HG03575 (cell line): ENCODE measurements around the gene SELENOF.
"Not testable (repeated sequence)": the region's sequence is repeated elsewhere in the genome, so short reads cannot be mapped to it uniquely, and the experiment has no call there.

ENCODE experiments used
- ATAC-seq: cut with Tn5 transposase; IDR thresholded peaks from one replicate; pipeline ENCODE4 v1.9.1; 2021; ENCODE audit not compliant: unreplicated experiment, insufficient number of reproducible peaks, low FRiP score; ENCODE audit errors: extremely low read depth

The SELENOF gene

GRCh38 chr1:86924324-86924960 is 10.5 kb upstream of the SELENOF start:
- no peak for ATAC-seq

GRCh38 chr1:86922445-86922844 is 8.5 kb upstream of the SELENOF start:
- ATAC-seq, result no peak

- no peak for ATAC-seq
Observed at GRCh38 chr1:86916752-86917151, 2.8 kb upstream of the SELENOF start.

- no peak for ATAC-seq
Observed at GRCh38 chr1:86915737-86916235, 1.9 kb upstream of the SELENOF start.

GRCh38 chr1:86914998-86915736 is 1.2 kb upstream of the SELENOF start:
- ATAC-seq, result no peak

- no peak for ATAC-seq
Observed at GRCh38 chr1:86914601-86914997, 673 bp upstream of the SELENOF start, which contains the start of gene HS2ST1. HS2ST1 (plus strand) TSS chr1:86914635.

- ATAC-seq, result no peak
Observed at GRCh38 chr1:86913399-86913895, 479 bp downstream of the SELENOF start.

GRCh38 chr1:86912281-86912900 is 1.5 kb downstream of the SELENOF start:
- no peak for ATAC-seq

GRCh38 chr1:86906419-86906818 is 7.5 kb downstream of the SELENOF start:
- no peak for ATAC-seq

- no peak for ATAC-seq
Observed at GRCh38 chr1:86905875-86906274, 8.1 kb downstream of the SELENOF start.

- ATAC-seq, result not testable (repeated sequence)
Observed at GRCh38 chr1:86899401-86899800, 14.5 kb downstream of the SELENOF start.

- ATAC-seq, result no peak
Observed at GRCh38 chr1:86888327-86888726, 25.6 kb downstream of the SELENOF start.

GRCh38 chr1:86887479-86888162 is 26.3 kb downstream of the SELENOF start:
- no peak for ATAC-seq

GRCh38 chr1:86875722-86876121 is 38.2 kb downstream of the SELENOF start:
- no peak for ATAC-seq

- ATAC-seq, result no peak
Observed at GRCh38 chr1:86872086-86872485, 41.8 kb downstream of the SELENOF start.

GRCh38 chr1:86871001-86871400 is 42.9 kb downstream of the SELENOF start:
- ATAC-seq, result no peak

GRCh38 chr1:86868477-86868876 is 45.4 kb downstream of the SELENOF start:
- no peak for ATAC-seq

GRCh38 chr1:86867278-86867677 is 46.6 kb downstream of the SELENOF start:
- ATAC-seq, result not testable (repeated sequence)

GRCh38 chr1:86866665-86867064 is 47.3 kb downstream of the SELENOF start:
- no peak for ATAC-seq
